D721Med (cell line): ENCODE results near the gene RCOR3.

Source experiments
- DNase-seq: peaks from one replicate; pipeline ENCODE4 v3.0.0; 2011; ENCODE audit warnings: low spot score; ENCODE audit not compliant: insufficient read length
- FAIRE-seq: peaks from 2 replicates; lab custom pipeline; 2011; peaks lifted over from hg19 to GRCh38; lab: Jason Lieb, UNC
- TF ChIP-seq, protein P1 (sequence below): IDR thresholded peaks from 2 replicates; pipeline ENCODE4 v1.5.1; 2012; ENCODE audit warnings: mild to moderate bottlenecking, control low read depth; ENCODE audit not compliant: insufficient read depth; ENCODE audit errors: missing control alignments

Gene RCOR3

DNA sequence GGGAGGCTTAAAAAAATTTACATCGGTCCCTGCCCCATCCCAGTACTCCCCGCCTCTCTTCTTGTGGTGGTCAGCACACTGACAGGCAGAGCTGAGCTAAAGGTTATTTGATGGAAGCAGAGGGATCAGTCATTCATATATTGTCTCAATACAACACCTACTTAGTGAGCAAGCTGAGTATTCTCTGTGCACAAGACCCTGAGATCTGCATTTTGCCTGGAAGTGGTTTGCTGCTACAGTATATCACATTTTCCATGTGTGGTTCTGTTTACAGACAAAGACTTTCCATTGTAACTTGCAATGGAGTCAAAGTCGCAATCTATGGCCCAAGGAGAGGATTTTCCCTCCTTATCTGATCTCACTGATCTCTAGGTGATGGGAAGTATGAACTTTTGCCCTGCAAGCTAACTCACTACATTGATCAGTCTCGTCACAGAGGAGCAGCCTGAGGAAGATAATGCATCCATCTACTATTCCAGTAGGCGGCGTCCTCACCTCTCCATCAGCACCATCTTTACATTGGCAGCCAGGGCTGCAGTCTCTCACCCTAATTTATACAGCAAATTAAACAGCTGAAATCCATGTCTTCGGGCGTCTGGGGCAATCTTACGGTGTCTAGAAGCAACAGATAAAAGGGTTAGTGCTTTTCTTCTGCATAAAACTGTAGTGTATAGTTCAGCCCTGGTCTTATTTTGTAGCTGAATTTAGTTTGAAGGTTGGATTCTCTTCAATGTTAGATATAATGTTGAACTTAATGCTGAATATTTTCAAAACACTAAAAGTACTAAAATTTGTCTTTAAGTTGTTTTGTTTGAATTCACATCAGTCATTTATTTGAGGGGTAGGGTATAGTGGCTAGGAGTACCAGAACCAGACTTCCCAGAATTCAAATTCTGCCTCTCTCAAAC lies 64.2 kb downstream of the RCOR3 start:
- peak; percentile 66 for DNase-seq
- FAIRE-seq: peak; percentile 93
- TF ChIP-seq, protein P1, sequence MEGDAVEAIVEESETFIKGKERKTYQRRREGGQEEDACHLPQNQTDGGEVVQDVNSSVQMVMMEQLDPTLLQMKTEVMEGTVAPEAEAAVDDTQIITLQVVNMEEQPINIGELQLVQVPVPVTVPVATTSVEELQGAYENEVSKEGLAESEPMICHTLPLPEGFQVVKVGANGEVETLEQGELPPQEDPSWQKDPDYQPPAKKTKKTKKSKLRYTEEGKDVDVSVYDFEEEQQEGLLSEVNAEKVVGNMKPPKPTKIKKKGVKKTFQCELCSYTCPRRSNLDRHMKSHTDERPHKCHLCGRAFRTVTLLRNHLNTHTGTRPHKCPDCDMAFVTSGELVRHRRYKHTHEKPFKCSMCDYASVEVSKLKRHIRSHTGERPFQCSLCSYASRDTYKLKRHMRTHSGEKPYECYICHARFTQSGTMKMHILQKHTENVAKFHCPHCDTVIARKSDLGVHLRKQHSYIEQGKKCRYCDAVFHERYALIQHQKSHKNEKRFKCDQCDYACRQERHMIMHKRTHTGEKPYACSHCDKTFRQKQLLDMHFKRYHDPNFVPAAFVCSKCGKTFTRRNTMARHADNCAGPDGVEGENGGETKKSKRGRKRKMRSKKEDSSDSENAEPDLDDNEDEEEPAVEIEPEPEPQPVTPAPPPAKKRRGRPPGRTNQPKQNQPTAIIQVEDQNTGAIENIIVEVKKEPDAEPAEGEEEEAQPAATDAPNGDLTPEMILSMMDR: peak; percentile 99

DNA sequence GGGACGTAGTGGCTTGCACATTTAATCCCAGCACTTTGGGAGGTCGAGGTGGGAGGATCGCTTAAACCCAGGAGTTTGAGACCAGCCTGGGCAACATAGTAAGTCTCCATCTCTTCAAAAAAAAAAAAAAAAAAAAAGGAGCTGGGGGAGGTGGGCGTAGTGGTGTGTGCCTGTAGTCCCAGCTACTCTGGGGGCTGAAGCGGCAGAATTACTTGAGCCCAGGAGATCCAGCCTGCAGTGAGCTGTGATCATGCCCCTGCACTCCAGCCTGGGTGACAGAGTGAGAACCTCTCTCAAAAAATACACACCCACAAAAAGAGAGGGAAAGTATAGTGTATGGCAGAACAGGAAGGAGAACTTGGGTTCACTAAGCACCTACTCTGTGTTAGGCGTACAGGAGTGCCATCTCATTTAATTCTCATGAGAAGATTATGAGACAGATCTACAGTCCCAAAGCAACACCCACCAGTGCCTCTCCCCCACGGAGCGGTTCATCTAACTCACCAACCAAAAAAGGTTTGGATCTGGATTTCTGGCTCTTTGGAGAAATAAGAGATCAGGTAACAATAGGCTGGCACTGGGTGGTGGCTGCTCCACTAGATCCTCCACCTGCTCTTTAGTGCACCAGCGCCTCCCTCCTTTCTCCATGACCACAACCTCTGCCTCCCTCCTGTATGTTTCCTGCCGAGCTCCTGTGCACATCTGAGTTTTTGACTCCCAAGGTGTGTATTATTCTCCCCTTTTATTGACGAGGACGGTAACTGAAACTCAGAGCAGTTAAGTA lies 66.0 kb downstream of the RCOR3 start:
- DNase-seq (no peak), FAIRE-seq (no peak)
- TF ChIP-seq, protein P1: no peak

DNA sequence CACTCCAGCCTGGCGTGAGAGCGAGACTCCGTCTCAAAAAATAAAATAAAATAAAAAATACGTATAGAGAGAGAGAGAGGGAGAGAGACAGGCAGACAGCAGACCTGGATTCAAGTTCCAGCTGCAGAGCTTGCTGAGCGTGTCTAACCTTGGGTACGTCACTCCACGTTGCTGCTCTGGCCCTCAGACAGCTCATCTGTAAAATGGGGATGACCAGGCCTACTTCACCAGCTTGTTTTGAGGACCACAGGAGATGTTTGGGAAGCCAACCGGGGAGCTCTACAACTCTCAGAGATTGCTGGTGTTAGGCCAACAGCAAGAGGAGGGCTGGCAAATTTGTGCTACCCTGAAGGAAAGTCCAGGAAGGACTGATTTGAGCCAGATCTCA lies 67.0 kb downstream of the RCOR3 start:
- TF ChIP-seq, protein P1: no peak
- DNase-seq (no peak), FAIRE-seq (no peak)

DNA sequence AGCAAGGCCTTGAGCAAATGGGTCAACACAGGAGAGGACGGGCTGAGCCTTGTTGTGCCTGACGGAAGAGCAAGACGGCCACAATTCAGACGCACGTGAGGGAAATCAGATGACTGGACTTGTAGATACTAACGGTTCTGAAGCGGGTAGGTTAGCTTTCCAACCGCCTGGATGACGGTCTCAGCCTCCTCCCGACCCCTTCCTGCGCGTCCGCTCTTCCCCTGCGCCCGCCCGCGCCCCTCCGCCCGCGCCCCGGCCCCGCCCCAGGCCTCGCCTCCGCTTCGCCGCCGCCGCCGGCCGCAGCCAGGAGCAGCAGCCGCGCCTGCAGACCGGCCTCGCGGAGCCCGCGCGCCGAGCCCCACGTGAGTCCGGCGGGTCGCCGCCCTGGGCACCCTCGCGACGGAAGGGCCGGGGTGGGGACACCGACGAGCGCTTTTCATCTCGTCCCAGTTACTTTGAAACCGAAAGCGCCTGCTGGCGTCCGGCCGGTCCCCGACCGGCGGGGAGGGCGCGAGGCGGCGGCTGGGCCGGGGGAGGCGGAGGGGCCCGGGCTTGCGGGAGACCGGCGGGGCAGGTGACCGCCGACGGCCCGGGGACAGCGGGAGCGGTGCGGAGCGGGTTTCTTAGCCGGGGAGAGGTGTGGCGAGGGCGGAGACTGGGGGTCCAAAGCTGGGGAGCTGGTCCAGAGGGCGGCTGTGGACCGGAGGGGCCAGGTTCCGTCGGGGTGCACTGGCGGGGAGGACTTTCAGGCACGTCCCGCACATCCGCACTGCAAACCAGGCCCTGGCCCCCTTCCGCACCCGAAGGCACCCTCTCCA lies 67.6 kb downstream of the RCOR3 start, which contains the start of gene TRAF5:
TSS of gene TRAF5 (plus strand) at position 306 of the 818 bp plus-strand sequence. CDS start 26,407 bp downstream, outside the sequence.
- peak; percentile 45 for DNase-seq
- TF ChIP-seq, protein P1: no peak
- no peak for FAIRE-seq

DNA sequence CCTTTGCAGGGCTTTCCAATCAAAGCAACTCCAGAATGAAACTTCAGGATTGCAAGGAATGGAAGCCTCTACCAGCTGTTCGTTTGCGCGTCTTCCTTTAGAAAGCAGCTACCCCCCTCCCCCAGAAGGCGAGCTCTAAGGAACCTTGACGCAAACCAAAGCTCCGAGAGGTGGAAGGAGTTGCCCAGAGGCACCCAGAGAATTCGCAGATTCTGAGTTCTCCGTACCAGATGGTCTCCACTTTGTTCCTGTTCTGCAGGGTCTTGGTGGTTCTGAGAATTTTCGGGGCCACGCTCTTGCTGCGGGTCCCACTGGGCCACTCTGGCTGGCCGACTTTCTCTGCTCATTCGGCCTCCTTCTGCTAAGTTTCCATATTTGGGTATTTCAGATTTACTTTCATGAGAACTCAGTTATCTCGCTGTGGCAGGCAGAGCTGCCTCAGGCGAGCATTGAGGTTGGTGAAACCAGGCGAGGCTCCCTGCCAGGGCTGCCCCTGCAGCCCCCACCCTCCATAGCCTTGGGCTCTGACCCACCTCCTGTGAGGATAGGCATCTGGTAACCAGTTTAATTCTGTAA lies 68.3 kb downstream of the RCOR3 start:
- FAIRE-seq (no peak), DNase-seq (no peak)

DNA sequence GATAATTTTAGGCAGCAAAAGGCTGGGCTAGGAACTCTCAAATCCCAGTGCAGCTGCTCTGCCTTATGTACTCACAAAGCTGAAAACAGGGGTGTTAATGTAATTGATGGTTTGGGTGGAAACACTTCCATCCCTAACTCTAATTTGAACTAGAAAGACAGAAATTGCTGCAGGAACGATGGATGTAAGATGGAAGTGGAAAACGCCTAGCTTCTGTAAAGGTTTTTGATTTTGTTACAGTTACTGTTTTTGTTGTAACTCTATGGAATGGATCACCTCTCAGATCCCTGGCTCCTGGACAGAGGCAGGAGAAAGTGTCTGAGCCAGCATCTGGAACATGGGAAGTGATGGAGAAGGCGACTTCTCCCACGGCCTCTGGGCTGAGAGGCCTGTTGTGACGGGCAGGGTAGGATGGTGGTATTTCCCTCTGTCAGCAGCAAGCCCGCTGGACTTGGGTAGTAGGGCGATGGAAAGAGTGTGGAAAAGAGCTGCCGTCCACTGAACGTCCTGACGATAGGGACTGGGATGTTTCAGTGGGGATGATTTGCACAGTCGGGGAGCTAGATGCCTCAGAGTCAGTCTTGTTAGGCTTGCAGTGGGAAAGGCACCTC lies 69.0 kb downstream of the RCOR3 start:
- DNase-seq: no peak
- TF ChIP-seq, protein P1: no peak
- no peak for FAIRE-seq

More for the DNA sequence above, 68.3 kb downstream of the RCOR3 start:
- TF ChIP-seq, protein P1: no peak
